T-helper 2 cell treated with Interferon-gamma antibody and Interleukin-4, amounts not matched to agents 100 ng/mL and 5 ng/mL, for 36 hours (primary cell): ENCODE results near the gene RGR. TPM values are rescaled to one million over a fixed set of nuclear protein-coding genes. Genes with fewer than 3 reads are reported as not detected.

Source experiments
- intact Hi-C: fragments of 100-400 bp; cut with micrococcal nuclease; formaldehyde crosslinking; loops from one replicate; pipeline ENCODE4 v1.15.1; 2023
- total RNA-seq: library from RNA; stranded (reverse); gene quantifications from 2 replicates; pipeline ENCODE4 v1.2.3, GENCODE V29; 2022

RGR gene
- total RNA-seq, 1 donor from 2014 or later = not detected

DNA sequence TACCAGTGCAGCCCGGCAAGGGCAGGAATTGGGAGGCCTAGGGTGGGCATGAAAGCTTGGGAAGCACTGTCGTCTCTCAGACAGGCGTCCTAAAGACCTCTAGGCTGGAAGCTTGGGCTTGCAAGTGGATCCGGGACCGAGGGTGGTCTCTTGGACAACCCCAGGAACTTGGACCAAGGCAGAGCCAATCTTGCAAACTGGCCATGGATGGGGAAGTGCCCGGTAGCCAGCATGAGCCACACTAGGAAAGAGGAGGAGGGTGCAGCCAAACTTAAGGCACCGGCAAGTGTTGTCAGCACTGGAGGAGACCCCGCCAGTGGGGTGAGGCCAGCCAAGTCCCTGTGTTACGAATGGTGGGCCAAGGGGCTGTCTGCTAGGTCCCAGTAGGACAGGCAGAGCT lies 28.0 kb upstream of the RGR start:
- intact Hi-C loops = no loop called here

DNA sequence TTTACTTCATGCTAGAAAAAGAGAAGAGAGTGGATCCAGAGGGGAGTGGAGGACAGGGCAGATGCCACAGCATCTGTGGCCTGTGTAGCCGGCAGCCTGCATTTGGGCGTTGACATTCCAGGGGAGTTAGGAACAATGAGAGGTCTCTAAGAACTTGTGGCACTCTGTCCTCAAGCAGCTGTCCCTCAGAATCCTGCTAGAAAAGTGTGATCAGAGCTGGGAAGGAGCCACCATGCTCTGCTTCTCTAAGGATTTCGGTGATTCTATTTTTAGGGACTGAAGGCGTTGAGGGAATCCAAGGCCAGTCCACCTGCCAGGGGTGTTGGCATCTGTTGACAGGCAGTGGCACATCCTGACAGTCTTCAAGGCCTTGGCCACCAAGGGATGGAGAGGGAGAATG lies 27.1 kb upstream of the RGR start:
- intact Hi-C loops = no loop called here

DNA sequence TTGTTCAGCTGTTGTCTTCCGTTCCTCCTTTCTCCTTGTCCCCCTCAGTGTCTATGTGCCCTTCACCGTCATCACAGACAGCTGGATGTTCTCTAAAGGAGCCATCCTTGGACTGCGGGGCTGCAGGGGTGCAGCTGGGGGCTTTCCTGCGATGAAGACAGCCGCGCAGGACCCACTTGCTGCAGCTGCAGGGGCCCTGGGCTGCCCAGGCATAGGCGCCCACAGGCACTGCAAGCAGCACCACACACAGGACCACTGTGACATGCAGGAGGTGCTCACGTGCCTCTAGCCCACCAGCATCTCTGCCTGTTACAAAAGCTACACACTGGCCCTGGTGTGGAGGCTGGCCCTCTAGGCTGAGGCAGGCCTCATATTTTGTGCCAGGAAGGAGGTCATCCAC lies 22.9 kb upstream of the RGR start:
- intact Hi-C loops = no loop called here

DNA sequence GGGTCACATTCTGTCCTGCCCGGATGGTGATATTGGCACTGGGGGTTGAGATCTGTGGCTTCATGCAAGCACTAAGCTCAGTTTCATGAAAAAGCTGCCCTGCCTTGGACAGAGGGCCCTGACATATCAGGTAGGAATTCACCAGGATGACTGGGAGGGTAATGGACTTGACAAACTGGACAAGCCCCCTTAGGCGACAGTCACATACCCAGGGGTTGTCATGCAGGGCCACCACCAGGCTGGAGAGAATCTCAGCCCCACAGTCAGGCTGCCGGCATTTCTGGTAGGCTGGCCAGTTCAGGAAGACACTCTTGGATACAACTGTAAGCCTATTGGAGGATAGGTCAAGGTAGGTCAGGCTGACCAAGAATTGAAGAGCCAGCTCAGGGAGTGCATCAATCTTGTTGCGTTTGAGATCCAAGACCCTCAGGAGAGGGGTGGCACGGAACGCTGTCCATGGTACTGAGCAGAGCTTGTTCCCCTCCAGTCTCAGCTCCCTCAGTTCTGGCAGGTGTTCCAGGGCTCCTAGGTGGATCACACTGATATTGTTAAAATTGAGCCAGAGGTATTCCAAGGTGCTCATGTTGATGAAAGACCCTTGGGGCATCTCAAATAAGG lies 20.3 kb upstream of the RGR start:
- intact Hi-C loops = no loop called here

DNA sequence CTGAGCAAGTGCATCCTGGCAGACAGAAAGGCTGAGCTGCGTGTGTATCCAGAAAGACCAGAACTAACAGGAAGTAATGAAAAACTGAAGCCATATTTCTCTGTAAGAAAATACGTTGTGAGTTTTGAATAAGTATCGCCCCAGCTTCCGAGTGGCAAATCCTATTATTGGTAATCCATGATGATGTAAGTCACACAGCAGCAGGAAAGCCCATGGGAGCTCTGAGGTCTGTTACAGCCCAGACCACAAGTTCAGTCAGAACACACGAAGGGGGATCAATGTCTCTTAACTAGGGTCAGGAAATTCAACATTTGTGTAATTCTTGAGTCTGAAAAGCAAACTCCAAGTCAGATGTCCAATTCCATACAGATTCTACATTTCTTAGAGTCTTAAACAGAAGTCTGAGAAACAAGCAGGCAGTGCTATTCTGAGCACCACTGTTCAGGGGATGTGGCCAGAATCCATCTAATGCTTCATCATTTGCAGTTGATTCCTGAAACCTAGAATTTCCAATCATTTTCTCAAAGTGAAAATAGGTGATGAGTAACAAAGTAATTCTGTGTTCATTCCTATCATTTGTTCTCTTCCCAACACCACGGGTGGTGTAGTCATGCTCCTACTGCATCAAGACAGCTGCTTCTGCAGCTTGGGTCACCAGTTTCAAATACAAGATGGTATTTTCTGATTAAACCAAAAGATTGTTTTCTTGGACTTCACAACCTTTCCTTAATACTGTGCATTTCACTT lies 19.3 kb upstream of the RGR start, which contains the start of gene LRIT2:
Gene LRIT2 (minus strand): TSS at position 118 of the 747 bp plus-strand sequence. CDS start 24 bp downstream, at position 94.
- intact Hi-C loops = no loop called here

DNA sequence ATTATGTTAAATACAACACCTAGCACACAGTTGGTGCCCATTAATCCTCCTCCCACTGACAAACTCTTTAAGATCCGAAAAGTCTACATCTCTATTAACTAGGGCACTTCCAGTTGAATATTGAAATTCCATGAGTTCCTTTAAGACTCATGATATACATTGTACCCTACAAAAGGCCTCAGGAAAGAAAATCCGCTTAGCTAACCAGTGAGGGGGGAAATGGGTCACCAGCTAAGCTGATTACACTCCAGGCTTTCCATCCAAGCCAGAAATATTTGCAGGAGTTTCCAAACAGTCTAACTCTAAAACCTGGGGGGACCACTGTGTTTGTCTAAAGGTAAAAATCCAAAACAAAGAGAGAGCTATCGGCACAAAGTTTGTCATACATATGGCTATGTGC lies 18.2 kb upstream of the RGR start:
- intact Hi-C loops = no loop called here

DNA sequence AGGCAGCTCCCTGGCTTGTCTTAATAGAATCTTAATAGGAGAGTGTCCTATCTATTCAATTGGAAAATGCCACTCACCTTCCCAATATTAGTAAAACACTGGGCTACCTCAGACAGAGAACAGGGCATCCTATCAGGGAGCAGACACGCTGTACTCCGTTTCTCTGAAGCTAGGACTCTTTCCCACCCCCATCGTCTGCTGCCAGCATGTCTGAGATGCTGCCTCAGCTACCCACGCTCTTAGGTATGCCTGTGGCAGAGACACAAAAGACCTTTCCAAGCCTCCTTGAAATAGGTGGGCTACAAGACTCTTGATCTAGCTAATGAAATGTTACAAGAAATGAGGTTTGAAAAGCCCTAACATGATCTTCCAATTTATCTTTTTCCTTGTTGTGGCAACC lies 17.0 kb upstream of the RGR start:
- intact Hi-C loops = no loop called here

DNA sequence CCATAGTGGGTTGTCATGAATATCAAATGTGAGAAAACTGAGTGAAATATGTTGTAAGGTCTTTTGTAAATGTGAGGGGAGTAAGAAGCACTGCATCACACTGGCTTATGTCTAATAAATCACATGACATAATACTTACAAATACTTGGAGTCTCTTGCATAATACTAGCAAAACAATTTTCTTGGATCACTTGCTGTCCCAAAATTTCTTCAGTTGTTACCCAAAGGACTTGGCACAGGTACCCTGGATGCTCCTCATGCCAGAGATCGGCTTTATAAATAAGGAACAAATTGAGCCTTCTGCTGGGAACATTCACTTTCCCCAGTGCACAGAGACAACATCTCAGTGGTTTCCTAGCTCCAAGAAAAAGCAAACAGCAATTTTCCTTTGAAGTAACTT lies 14.5 kb upstream of the RGR start:
- intact Hi-C loops = no loop called here

DNA sequence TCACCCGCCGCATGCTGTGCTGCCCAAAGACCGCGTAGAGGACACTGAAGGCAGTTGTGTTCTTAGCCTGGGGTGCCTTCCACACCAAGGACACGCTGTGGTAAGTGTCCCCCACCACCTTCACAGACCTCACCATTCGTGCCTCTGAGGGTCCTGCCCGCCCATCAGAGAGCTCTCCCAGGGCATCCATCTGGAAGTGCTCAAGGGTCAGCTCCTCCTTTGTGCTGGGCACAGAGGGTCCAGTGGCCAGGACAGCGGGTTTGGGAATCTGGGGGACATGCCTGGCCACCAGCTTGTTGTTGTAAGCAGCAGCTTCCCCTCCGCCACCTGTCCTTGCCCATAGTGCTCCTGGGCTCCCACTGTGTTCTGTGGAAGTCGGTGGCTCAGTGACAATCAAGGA lies 12.5 kb upstream of the RGR start:
- intact Hi-C loops = no loop called here

DNA sequence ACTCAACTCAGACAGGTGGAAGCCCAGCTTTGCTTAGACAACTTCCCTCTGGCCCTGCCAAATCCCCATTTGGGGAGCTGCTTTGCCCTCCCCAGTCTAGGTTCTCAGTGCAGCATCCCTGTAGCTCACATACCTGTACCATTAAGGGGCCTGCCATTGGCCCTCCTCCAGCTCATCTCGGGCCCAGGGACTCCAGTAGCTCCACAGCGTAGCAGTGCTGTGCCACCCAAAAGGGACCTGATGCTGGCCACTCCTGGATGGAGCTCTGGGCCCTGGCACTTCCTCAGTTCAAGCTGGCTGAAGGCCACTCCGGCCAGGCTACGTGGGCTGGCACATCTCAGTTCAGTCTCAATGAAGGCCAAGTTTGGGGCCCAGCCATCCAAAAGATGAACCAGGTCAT lies 10.9 kb upstream of the RGR start:
- intact Hi-C loops = no loop called here

DNA sequence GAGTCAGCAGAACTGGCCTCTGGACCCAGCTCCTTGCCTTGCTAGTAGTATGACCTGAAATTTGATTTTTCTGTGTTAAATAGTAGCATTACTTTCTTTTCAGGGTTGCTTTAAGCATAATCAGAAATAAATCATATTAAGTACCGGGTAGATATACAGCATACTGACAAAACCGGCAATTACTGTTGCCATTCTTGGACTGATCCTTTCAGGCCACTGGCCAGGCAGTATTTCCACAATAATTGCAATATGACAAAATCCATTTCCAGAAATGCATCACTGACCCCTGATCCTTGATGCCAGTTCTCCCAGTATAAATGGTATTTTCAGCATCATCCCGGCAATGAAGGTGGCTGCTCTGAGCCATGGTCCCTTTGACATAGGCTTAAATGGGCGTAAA lies 10.4 kb upstream of the RGR start:
- intact Hi-C loops = no loop called here

DNA sequence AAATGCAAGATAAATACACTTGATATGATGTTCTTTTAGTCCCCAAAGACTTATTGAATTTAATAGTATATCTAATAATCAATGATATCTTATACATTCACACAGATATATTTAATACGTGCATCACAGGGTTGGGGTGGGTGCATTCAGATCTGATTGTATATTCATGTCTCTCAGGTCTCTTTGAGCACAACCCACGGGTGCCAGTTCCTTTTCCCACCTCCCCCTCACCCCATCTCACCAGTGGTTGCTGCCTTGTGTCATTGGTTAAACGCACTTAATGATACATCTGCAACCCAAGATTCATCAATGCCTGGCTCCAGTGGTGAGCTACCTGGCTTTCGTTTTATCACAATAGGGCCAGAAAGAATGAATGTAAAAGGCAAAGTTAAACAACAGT lies 9.8 kb upstream of the RGR start:
- intact Hi-C loops = no loop called here

DNA sequence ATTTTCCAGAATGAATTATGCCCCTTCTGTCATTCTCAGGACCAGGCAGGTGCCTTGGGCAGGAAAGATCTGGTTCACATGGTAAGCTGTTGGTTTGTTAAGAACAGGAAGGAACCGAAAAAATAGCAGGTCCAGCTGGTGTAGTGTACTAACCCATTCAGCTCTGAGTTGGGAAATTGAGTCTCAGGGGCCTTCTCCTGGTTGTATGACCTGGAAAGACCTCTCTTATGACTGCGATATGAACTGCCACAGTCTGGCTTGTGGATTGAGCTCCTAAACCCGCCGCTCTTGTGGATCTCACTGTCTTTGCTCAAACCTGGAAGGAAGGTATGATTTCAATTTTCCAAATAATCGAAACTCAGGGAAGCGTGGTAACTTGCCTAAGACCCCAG lies 8.1 kb upstream of the RGR start:
- intact Hi-C loops = no loop called here

DNA sequence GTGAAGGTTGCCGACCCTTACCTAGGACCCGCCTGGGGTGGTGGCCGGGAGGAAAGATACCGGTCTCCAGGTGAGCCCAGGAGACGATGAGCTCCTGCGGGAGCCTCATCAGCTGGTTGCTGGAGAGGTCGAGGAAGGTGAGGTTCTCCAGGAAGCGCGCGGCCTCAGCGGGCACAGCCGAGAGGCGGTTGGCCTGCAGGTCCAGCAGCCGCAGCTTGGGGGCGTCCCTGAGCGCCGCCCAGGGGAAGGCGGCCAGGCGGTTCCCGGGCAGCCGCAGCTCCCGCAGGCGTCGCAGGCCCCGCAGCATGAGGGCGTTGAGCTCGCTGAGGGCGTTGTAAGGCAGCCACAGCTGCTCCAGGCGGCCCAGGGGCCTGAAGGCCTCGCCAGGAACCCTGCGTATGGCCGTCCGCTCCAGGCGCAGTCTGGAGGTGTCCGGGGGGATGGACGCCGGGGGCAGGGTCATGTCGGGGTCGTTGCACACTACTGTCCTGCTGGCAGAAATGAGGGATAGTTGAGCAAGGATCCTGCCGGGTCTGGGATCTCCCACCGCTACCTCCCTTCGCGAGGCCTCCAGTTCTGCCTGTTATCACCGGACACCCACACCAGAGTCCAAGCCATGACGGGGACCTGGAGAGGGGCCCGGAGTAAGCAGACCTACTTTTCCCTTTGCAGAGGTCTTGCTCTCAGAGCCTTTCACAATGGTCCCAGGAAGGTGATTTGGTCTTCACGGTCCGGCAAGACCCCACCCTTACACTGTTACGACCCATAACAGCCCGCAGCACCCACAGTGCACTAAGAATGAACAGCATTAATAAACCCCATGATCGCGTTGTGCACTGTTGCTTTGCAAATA lies 7.4 kb upstream of the RGR start:
- intact Hi-C loops = no loop called here

DNA sequence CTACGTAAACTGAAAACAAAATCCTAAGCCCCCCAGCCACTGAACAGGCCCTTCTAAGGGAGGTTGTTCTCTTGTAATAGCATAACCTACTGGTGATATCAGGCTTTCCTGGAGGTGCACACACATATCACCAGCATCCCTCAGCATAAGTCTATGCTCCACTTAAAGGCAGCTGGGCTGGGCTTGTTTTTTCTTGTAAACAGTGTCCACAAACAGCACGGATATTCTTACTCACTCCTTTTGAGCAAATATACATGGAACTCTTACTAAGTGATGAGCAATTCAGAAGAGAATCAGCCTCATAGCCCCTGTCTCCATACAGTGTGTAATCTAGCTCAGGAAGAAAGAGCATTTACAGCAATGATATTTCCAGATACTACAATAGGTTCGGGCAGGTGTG lies 5.9 kb upstream of the RGR start:
- intact Hi-C loops = no loop called here

DNA sequence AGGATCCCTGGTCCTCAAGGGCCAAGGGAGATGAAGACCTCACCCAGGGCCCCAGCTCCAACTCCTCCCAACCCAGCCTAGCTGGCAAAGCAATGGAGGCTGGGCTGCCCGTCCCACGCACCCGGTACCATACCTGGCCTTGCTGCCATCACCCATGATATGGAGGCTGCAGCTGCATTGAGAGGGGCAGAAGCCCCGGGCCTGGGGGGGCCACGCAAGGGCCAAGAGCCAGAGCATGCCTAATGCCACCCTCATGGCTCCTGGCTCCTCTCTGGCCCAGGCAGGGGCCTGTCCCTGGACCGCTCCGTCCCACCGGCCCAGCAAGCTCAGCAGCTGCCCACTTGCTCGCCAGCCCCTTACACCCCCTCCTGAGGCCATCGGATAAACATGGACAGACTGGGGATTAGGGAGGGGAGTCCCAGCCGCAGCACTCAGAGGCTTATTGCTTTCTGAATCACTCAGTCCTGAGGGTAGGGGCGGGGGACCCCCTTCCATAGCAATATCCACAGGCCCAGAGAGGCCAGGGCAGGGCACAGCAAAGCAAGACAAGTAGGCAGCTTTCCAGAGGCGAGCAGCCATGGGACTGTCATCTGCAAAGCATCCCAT lies 3.6 kb upstream of the RGR start, which contains the start of gene LRIT1:
Gene LRIT1 (minus strand): TSS at position 362 of the 606 bp plus-strand sequence. CDS start 107 bp downstream, at position 255.
- intact Hi-C loops = no loop called here

DNA sequence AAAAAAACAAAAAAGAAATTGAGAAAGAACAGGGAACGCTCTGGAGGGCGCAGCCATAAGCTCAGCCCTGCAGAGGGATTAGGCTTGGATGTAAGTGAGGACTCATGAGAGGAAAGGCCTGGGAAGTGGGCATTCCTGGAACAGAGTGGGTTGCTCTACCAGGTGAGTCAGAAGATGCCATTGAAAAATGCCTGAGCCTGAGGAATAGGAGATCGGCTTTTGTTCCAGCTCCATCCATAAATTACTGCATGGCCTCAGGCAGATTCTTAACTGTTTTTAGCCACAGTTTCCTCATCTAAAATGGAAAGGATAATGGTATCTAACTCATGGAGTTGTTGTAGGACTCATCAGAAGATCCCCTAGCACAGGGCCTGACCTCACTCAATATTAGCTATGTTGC lies 1.1 kb upstream of the RGR start:
- intact Hi-C loops = no loop called here

DNA sequence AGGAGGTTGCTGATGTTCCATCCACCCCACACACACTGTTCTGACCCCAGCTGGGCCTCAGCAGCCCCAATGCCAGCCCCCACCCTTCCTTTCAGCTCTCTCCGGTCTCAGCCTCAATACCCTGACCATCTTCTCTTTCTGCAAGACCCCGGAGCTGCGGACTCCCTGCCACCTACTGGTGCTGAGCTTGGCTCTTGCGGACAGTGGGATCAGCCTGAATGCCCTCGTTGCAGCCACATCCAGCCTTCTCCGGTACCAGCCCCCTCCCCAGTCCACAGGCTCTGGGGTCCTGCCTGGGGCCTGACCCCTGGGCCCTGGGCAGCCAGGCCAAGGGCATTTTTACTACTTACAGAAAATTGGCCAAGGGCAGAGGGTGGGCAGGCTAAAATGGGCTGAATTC lies 2.6 kb downstream of the RGR start:
- intact Hi-C loops = no loop called here

DNA sequence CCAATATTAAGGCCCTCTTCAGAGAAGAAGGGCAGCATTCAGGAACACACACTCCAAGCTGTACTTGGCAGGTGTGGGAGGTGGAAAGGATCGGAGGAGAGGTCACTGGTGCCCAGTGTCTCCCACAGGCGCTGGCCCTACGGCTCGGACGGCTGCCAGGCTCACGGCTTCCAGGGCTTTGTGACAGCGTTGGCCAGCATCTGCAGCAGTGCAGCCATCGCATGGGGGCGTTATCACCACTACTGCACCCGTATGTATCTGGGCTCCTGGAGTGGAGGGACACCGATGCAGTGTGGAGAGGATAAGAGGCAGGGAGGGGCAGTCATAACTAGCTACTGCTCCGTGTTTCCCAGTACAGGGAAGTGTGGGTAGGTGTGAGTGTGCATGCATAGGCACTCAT lies 3.9 kb downstream of the RGR start:
- intact Hi-C loops = no loop called here

DNA sequence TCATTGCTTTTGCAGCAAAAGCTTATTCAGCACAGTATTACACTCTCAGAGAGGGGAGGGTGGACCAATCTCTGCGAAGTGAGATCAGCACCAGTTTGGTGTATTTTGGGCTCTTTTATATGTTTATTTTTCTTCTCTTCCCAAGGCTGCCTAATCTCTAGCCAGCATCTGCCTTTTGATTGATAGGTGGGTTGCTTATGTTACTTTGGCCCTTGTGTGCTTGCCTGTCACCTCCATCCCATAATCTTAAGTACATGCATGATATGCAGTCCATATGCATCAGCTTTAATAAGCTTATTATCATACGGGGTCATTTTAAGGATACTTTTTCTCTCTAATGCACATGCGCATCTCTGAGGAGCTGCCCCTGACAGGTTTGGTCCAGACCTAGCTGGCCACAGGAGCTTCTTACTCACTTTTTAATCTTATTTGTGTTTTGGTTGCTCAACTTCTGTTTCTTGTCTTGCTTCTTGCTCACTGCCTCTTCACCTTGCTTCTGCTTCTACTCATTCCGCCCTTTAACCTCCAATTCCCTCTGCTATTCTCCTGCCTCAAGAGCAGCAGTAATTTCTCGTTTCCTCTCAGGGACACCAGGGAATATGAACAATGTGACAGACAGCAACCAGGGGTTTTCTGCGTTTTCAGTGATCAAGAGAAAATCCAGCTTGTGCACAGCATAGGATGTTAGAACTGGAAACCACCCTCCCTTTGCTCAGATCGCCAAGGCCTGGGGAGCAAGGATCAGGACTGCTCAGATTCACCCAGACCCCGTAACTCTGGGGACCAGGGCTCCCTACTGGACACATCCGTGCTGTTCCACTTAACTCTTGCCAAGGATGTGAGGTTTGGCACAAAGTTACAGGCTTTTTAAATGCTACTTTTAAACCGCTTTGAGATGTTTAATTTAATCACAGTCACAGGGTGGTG lies 10.0 kb downstream of the RGR start:
- intact Hi-C loops = no loop called here
